A673 (cell line): Measurements from ENCODE around the gene PIPOX.

Source experiments
- CTCF ChIP-seq: fragments of 300-800, 200-600 bp; sonication (generic); conservative IDR thresholded peaks from 2 replicates; pipeline ENCODE4 v1.5.1; 2017; ENCODE audit warnings: low read depth, mild to moderate bottlenecking, antibody characterized with exemption, low read length, moderate library complexity, mixed read lengths
- EZH2 ChIP-seq: fragments of 200-600 bp; sonication (generic); IDR thresholded peaks from 2 replicates; pipeline ENCODE4 v1.6.1; 2017; ENCODE audit warnings: borderline replicate concordance, low read depth, mild to moderate bottlenecking, mixed read lengths, antibody characterized with exemption, low read length; ENCODE audit not compliant: poor library complexity, severe bottlenecking

- TF ChIP-seq CTCF (no peak), EZH2 (no peak)
Observed at GRCh38 chr17:29020576-29020975, 22.4 kb upstream of the PIPOX start.
